HCT116 (cell line): ENCODE data around the gene M6PR. TPM values are rescaled to one million over a fixed set of nuclear protein-coding genes. Genes with fewer than 3 reads are reported as not detected.
"Not testable (repeated sequence)": the region's sequence is repeated elsewhere in the genome, so short reads cannot be mapped to it uniquely, and the experiment has no call there.

ENCODE experiments used
- ATAC-seq: fragments of 200-7000 bp; cut with Tn5 transposase; 2 replicates; pipeline ENCODE4 v1.9.1; 2020; ENCODE audit warnings: mild to moderate bottlenecking, moderate library complexity
- BruUV-seq: library from RNA; stranded (reverse); fragments of 400-500 nt; replicated peaks from 2 replicates; lab custom pipeline; 2021; lab: Mats Ljungman, UMichigan
- CTCF ChIA-PET: fragments of 300-600 bp; sonication (Branson Sonifier 250); formaldehyde crosslinking; loops from one replicate; lab custom pipeline; 2021; ENCODE audit warnings: antibody characterized with exemption; lab: Charles Lee
- POLR2A ChIA-PET: fragments of 300-600, 350-600 bp; sonication (Branson Sonifier 250); formaldehyde crosslinking; loops from one replicate; lab custom pipeline; 2021; ENCODE audit warnings: antibody characterized with exemption; lab: Charles Lee
- RAD21 ChIA-PET, 2 experiments: fragments of 300-600 bp; sonication (Branson Sonifier 250); formaldehyde crosslinking; loops; one replicate each; lab custom pipeline; 2023; ENCODE audit warnings: low total read pairs in 2 of 2; ENCODE audit not compliant: uncharacterized antibody in 2 of 2, unreplicated experiment in 2 of 2, low non-redundant PET in 1 of 2; lab: Charles Lee
- DNase-seq: peaks from one replicate; pipeline ENCODE4 v3.0.0-alpha.2; 2010; ENCODE audit warnings: low read depth, low spot score
- H2AFZ ChIP-seq: fragments of 200-600 bp; shearing (Covaris generic), sonication (generic); 2 replicates; pipeline ENCODE4 v1.6.1; 2017; ENCODE audit warnings: low read depth, mixed run types, mixed read lengths, antibody characterized with exemption, low read length; ENCODE audit not compliant: poor library complexity, severe bottlenecking
- H3K27ac ChIP-seq: 2 replicates; pipeline ENCODE4 v1.5.1; 2012; ENCODE audit warnings: low read depth, low read length
- H3K27me3 ChIP-seq: fragments of 200-600 bp; sonication (generic); 2 replicates; pipeline ENCODE4 v1.6.1; 2016; ENCODE audit warnings: mixed run types, low read length, mixed read lengths; ENCODE audit not compliant: insufficient read depth
- H3K36me3 ChIP-seq, 2 experiments: fragments of 200-500 bp in 1 of 2; fragments of 200-600 bp in 1 of 2; sonication (Bioruptor generic) in 1 of 2; sonication (generic) in 1 of 2; 2 replicates each; pipeline versions ENCODE4 v1.5.1 to v1.6.1; 2014 to 2016; ENCODE audit warnings: low read length in 2 of 2, inconsistent platforms in 1 of 2, mixed read lengths in 1 of 2, mixed run types in 1 of 2; ENCODE audit not compliant: insufficient read depth in 2 of 2, control insufficient read depth in 1 of 2
- H3K4me1 ChIP-seq, 2 experiments: fragments of 200-600 bp in 1 of 2; sonication (generic) in 1 of 2; 2 replicates each; pipeline versions ENCODE4 v1.5.1 to v1.6.1; 2012 to 2017; ENCODE audit warnings: low read length in 2 of 2, inconsistent platforms in 1 of 2, mild to moderate bottlenecking in 1 of 2, mixed read lengths in 1 of 2, mixed run types in 1 of 2, moderate library complexity in 1 of 2; ENCODE audit not compliant: insufficient read depth in 2 of 2, control insufficient read depth in 1 of 2
- H3K4me2 ChIP-seq: fragments of 200-600 bp; sonication (generic); 2 replicates; pipeline ENCODE4 v1.6.1; 2017; ENCODE audit warnings: mixed run types, low read length, mixed read lengths
- H3K4me3 ChIP-seq, 2 experiments: fragments of 200-600 bp in 1 of 2; sonication (generic) in 1 of 2; replicated peaks in 1 of 2; 2 replicates each; pipeline ENCODE4 v1.5.1; 2011 to 2016; ENCODE audit warnings: low read length in 2 of 2, control low read depth in 1 of 2, low read depth in 1 of 2, mild to moderate bottlenecking in 1 of 2, mixed read lengths in 1 of 2, mixed run types in 1 of 2
- H3K79me2 ChIP-seq: fragments of 200-600 bp; sonication (generic); 2 replicates; pipeline ENCODE4 v1.6.1; 2017; ENCODE audit warnings: mild to moderate bottlenecking, mixed run types, low read length, moderate library complexity, mixed read lengths; ENCODE audit not compliant: insufficient read depth
- H3K9ac ChIP-seq: fragments of 200-600 bp; sonication (generic); 2 replicates; pipeline ENCODE4 v1.6.1; 2016; ENCODE audit warnings: low read length, mixed read lengths
- H3K9me2 ChIP-seq: fragments of 200-600 bp; sonication (generic), shearing (Covaris generic); 2 replicates; pipeline ENCODE4 v1.6.1; 2017; ENCODE audit warnings: mixed run types, mild to moderate bottlenecking, moderate library complexity; ENCODE audit not compliant: insufficient read depth
- H3K9me3 ChIP-seq, 2 experiments: fragments of 200-500 bp in 1 of 2; fragments of 200-600 bp in 1 of 2; sonication (Bioruptor generic) in 1 of 2; sonication (generic) in 1 of 2; 2 replicates each; pipeline ENCODE4 v1.6.1; 2014 to 2017; ENCODE audit warnings: low read length in 2 of 2, mixed read lengths in 2 of 2, inconsistent platforms in 1 of 2, low read depth in 1 of 2, mild to moderate bottlenecking in 1 of 2, mixed run types in 1 of 2, moderate library complexity in 1 of 2; ENCODE audit not compliant: control insufficient read depth in 1 of 2, insufficient read depth in 1 of 2
- H4K20me1 ChIP-seq: fragments of 200-600 bp; sonication (generic), shearing (Covaris generic); 2 replicates; pipeline ENCODE4 v1.6.1; 2017; ENCODE audit warnings: mixed run types, mild to moderate bottlenecking, moderate library complexity; ENCODE audit not compliant: insufficient read depth
- POLR2AphosphoS5 ChIP-seq: IDR thresholded peaks from 2 replicates; pipeline ENCODE4 v1.6.1; 2011; ENCODE audit warnings: mild to moderate bottlenecking, low read depth, low read length, moderate library complexity
- RAD21 ChIP-seq: IDR thresholded peaks from 2 replicates; pipeline ENCODE4 v1.6.1; 2012; ENCODE audit warnings: low read depth, mild to moderate bottlenecking
- SIN3A ChIP-seq: IDR thresholded peaks from 2 replicates; pipeline ENCODE4 v1.6.1; 2012; ENCODE audit warnings: low read depth
- YY1 ChIP-seq: IDR thresholded peaks from 2 replicates; pipeline ENCODE4 v1.6.1; 2011; ENCODE audit warnings: low read length, low read depth, moderate library complexity, mild to moderate bottlenecking; ENCODE audit not compliant: insufficient replicate concordance; ENCODE audit errors: extremely low read depth
- ZNF274 ChIP-seq: fragments of 200-500 bp; sonication (Bioruptor generic); IDR thresholded peaks from 2 replicates; pipeline ENCODE4 v1.6.1; 2014; ENCODE audit warnings: mild to moderate bottlenecking, low read depth, low read length, inconsistent platforms
- intact Hi-C: fragments of 100-400 bp; cut with micrococcal nuclease; formaldehyde crosslinking; loops from 2 replicates; pipeline ENCODE4 v1.10.0; 2022
- total RNA-seq: library from RNA; stranded (reverse); gene quantifications from one replicate; pipeline ENCODE4 v1.2.1, GENCODE V29; 2021; ENCODE audit not compliant: unreplicated experiment
- TF ChIP-seq, protein P1 (sequence below): IDR thresholded peaks from 2 replicates; pipeline ENCODE4 v1.6.1; 2012; ENCODE audit warnings: low read depth

Gene M6PR
- total RNA-seq, 1 experiment from 2014 or later = 142 TPM

DNA sequence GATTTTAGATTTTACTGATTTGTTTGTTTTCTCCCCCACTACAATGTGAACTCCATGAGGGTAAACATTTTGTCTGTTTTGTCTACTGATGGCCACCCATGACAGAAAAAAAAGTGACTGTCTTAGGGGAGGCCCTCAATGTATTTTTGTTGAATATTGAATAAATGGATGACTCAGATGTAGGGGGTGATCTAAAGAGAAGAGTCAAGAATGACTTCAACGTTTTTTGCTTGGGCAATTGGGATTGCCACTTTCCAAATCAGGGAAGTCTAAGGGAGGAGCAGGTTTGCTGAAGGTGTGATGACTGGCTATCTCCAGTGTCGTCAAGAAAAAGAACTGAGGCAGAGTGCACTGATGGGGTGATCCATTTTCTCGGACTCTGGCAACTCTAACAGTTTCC lies 45.8 kb downstream of the M6PR start (continued):
- TF ChIP-seq, protein P1, sequence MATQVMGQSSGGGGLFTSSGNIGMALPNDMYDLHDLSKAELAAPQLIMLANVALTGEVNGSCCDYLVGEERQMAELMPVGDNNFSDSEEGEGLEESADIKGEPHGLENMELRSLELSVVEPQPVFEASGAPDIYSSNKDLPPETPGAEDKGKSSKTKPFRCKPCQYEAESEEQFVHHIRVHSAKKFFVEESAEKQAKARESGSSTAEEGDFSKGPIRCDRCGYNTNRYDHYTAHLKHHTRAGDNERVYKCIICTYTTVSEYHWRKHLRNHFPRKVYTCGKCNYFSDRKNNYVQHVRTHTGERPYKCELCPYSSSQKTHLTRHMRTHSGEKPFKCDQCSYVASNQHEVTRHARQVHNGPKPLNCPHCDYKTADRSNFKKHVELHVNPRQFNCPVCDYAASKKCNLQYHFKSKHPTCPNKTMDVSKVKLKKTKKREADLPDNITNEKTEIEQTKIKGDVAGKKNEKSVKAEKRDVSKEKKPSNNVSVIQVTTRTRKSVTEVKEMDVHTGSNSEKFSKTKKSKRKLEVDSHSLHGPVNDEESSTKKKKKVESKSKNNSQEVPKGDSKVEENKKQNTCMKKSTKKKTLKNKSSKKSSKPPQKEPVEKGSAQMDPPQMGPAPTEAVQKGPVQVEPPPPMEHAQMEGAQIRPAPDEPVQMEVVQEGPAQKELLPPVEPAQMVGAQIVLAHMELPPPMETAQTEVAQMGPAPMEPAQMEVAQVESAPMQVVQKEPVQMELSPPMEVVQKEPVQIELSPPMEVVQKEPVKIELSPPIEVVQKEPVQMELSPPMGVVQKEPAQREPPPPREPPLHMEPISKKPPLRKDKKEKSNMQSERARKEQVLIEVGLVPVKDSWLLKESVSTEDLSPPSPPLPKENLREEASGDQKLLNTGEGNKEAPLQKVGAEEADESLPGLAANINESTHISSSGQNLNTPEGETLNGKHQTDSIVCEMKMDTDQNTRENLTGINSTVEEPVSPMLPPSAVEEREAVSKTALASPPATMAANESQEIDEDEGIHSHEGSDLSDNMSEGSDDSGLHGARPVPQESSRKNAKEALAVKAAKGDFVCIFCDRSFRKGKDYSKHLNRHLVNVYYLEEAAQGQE = no peak
- TF ChIP-seq POLR2AphosphoS5 (no peak), RAD21 (no peak), YY1 (no peak), SIN3A (no peak), ZNF274 (no peak)

DNA sequence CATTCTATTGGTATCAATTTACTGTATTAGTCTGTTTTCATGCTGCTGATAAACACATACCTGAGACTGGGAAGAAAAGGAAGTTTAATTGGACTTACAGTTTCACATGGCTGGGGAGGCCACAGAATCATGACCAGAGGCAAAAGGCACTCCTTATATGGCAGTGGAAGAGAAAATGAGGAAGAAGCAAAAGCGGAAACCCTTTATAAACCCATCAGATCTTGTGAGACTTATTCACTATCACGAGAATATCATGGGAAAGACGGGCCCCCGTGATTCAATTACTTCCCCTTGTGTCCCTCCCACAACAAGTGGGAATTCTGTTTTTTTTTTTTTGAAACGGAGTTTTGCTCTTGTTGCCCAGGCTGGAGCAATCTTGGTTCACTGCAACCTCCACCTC lies 46.7 kb downstream of the M6PR start:
- H3K4me2 ChIP-seq, H3K9me3 ChIP-seq, POLR2A ChIA-PET, H2AFZ ChIP-seq, H3K9me2 ChIP-seq, ATAC-seq, H4K20me1 ChIP-seq, H3K27ac ChIP-seq, H3K9ac ChIP-seq, H3K27me3 ChIP-seq, CTCF ChIA-PET, H3K4me3 ChIP-seq, H3K4me1 ChIP-seq, H3K79me2 ChIP-seq, DNase-seq, intact Hi-C loops, RAD21 ChIA-PET, BruUV-seq, H3K36me3 ChIP-seq: not testable (repeated sequence)
